ENCODE data around the gene AKAP7. TPM values are rescaled to one million over a fixed set of nuclear protein-coding genes. Genes with fewer than 3 reads are reported as not detected.

The AKAP7 gene
- total RNA-seq, 1 experiment from 2014 or later: 3.1 TPM

DNA sequence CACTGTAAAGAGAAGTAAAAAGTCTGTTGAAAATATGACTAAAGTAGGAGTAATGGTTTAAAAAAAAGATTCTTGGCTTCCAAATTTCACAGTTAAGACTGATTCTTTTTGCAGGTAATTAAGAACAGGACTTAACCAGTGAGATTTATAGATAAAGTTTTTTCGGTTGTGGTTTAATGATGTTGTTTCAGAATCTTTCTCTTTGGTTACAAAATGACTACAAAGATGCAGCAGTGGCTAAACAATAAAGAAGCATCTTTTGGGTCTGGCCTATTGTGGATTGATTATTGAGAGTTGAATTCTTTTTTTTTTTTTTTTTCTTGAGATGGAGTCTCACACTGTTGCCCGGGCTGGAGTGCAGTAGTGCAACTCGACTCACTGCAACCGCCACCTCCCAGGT lies 109.7 kb downstream of the AKAP7 start:
- no peak overlapping the region for H3K9ac ChIP-seq (ENCODE audit: low read length)
- no peaks in the 10 kb centered on the region for H3K9me3 ChIP-seq (ENCODE audit: control insufficient read depth in 1 of 2, insufficient read depth in 1 of 2, low read depth in 1 of 2, low read length in 2 of 2)
- H2AFZ ChIP-seq (ENCODE audit: low read depth, low read length, poor library complexity, severe bottlenecking): no peak overlapping the region
- H3K4me2 ChIP-seq (ENCODE audit: low read length): no peak overlapping the region
- intact Hi-C loops (cut with micrococcal nuclease): no loop called here
- H3K27ac ChIP-seq (ENCODE audit: low read depth, low read length): no peak overlapping the region
- CTCF ChIA-PET: no interaction called here
- H3K27me3 ChIP-seq (ENCODE audit: insufficient read depth, low read length): no peaks in the 10 kb centered on the region
- no peaks in the 10 kb centered on the region for H4K20me1 ChIP-seq (ENCODE audit: insufficient read depth)
- no peak for TF ChIP-seq SRF (IDR thresholded peaks at IDR 0.05; ENCODE audit: low read depth)
- no peak for TF ChIP-seq CTCF (IDR thresholded peaks at IDR 0.05 in 2 of 3, conservative IDR thresholded peaks at IDR 0.05 in 1 of 3; ENCODE audit: borderline replicate concordance in 1 of 3, insufficient read depth in 1 of 3, low read depth in 2 of 3, low read length in 2 of 3)
- TF ChIP-seq EZH2 (IDR thresholded peaks at IDR 0.05): no peak
- no peak for TF ChIP-seq FOSL1 (IDR thresholded peaks at IDR 0.05; ENCODE audit: low read depth)
- TF ChIP-seq EGR1 (IDR thresholded peaks at IDR 0.05; ENCODE audit: low read depth): no peak
- no peak for TF ChIP-seq YY1 (IDR thresholded peaks at IDR 0.05; ENCODE audit: extremely low read depth, insufficient replicate concordance, low read depth, low read length)
- TF ChIP-seq JUND (IDR thresholded peaks at IDR 0.05): no peak
- TF ChIP-seq ZFX (IDR thresholded peaks at IDR 0.05): no peak
- no peak for TF ChIP-seq ATF3 (IDR thresholded peaks at IDR 0.05)
- no peak for TF ChIP-seq POLR2AphosphoS5 (IDR thresholded peaks at IDR 0.05; ENCODE audit: low read depth, low read length)
- H3K36me3 ChIP-seq (ENCODE audit: control insufficient read depth in 1 of 2, insufficient read depth in 2 of 2, low read length in 2 of 2): no peaks in the 10 kb centered on the region
- no peaks in the 10 kb centered on the region for H3K4me1 ChIP-seq (ENCODE audit: control insufficient read depth in 1 of 2, insufficient read depth in 2 of 2, low read length in 2 of 2)
- no peaks in the 10 kb centered on the region for H3K9me2 ChIP-seq (ENCODE audit: insufficient read depth)
- DNase-seq (ENCODE audit: low read depth, low spot score): no peak
- no peak overlapping the region for H3K4me3 ChIP-seq (replicated peaks in 1 of 2; ENCODE audit: low read depth in 1 of 2, low read length in 2 of 2)
- H3K79me2 ChIP-seq (ENCODE audit: insufficient read depth, low read length): no peaks in the 10 kb centered on the region
- RAD21 ChIA-PET (ENCODE audit: low non-redundant PET in 1 of 2, low total read pairs in 2 of 2, uncharacterized antibody in 2 of 2, unreplicated experiment in 2 of 2): no interaction called here
- POLR2A ChIA-PET: no interaction called here
- no peak for ATAC-seq
- BruUV-seq (replicated peaks): no TSS peak

- BruUV-seq (replicated peaks): no TSS peak
- no peaks in the 10 kb centered on the region for H3K36me3 ChIP-seq (ENCODE audit: control insufficient read depth in 1 of 2, insufficient read depth in 2 of 2, low read length in 2 of 2)
- no peaks in the 10 kb centered on the region for H3K27me3 ChIP-seq (ENCODE audit: insufficient read depth, low read length)
- H3K9me2 ChIP-seq (ENCODE audit: insufficient read depth): no peaks in the 10 kb centered on the region
- H3K9ac ChIP-seq (ENCODE audit: low read length): no peak overlapping the region
- POLR2A ChIA-PET: no interaction called here
- H2AFZ ChIP-seq (ENCODE audit: low read depth, low read length, poor library complexity, severe bottlenecking): no peak overlapping the region
- H3K4me2 ChIP-seq (ENCODE audit: low read length): no peak overlapping the region
- DNase-seq (ENCODE audit: low read depth, low spot score) (no peak), ATAC-seq (no peak)
- intact Hi-C loops (cut with micrococcal nuclease): no loop called here
- H3K4me3 ChIP-seq (replicated peaks in 1 of 2; ENCODE audit: low read depth in 1 of 2, low read length in 2 of 2): no peak overlapping the region
- CTCF ChIA-PET: no interaction called here
- no peaks in the 10 kb centered on the region for H3K4me1 ChIP-seq (ENCODE audit: control insufficient read depth in 1 of 2, insufficient read depth in 2 of 2, low read length in 2 of 2)
- no peaks in the 10 kb centered on the region for H3K9me3 ChIP-seq (ENCODE audit: control insufficient read depth in 1 of 2, insufficient read depth in 1 of 2, low read depth in 1 of 2, low read length in 2 of 2)
- RAD21 ChIA-PET (ENCODE audit: low non-redundant PET in 1 of 2, low total read pairs in 2 of 2, uncharacterized antibody in 2 of 2, unreplicated experiment in 2 of 2): no interaction called here
- H3K79me2 ChIP-seq (ENCODE audit: insufficient read depth, low read length): no peaks in the 10 kb centered on the region
- H4K20me1 ChIP-seq (ENCODE audit: insufficient read depth): no peaks in the 10 kb centered on the region
- no peak overlapping the region for H3K27ac ChIP-seq (ENCODE audit: low read depth, low read length)
- TF ChIP-seq ATF3 (IDR thresholded peaks at IDR 0.05): no peak
- no peak for TF ChIP-seq YY1 (IDR thresholded peaks at IDR 0.05; ENCODE audit: extremely low read depth, insufficient replicate concordance, low read depth, low read length)
- TF ChIP-seq POLR2A (IDR thresholded peaks at IDR 0.05; ENCODE audit: borderline replicate concordance, extremely low read depth, insufficient read depth, insufficient read length): no peak
- no peak for TF ChIP-seq EGR1 (IDR thresholded peaks at IDR 0.05; ENCODE audit: low read depth)
- no peak for TF ChIP-seq ZNF274 (IDR thresholded peaks at IDR 0.05; ENCODE audit: low read depth, low read length)
- TF ChIP-seq SIN3A (IDR thresholded peaks at IDR 0.05; ENCODE audit: low read depth): no peak
- TF ChIP-seq ZFX (IDR thresholded peaks at IDR 0.05): no peak
- TF ChIP-seq, protein P1, sequence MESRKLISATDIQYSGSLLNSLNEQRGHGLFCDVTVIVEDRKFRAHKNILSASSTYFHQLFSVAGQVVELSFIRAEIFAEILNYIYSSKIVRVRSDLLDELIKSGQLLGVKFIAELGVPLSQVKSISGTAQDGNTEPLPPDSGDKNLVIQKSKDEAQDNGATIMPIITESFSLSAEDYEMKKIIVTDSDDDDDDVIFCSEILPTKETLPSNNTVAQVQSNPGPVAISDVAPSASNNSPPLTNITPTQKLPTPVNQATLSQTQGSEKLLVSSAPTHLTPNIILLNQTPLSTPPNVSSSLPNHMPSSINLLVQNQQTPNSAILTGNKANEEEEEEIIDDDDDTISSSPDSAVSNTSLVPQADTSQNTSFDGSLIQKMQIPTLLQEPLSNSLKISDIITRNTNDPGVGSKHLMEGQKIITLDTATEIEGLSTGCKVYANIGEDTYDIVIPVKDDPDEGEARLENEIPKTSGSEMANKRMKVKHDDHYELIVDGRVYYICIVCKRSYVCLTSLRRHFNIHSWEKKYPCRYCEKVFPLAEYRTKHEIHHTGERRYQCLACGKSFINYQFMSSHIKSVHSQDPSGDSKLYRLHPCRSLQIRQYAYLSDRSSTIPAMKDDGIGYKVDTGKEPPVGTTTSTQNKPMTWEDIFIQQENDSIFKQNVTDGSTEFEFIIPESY (IDR thresholded peaks at IDR 0.05; ENCODE audit: extremely low read depth, insufficient replicate concordance, low read length): no peak
- no peak for TF ChIP-seq POLR2AphosphoS5 (IDR thresholded peaks at IDR 0.05; ENCODE audit: low read depth, low read length)
These were observed 114.9 kb downstream of the AKAP7 start for GRCh38 chr6:131250122-131250521.
